WI38 (cell line): ENCODE measurements around the gene OR6C6.
"Not testable (repeated sequence)": the region's sequence is repeated elsewhere in the genome, so short reads cannot be mapped to it uniquely, and the experiment has no call there.

Experiments
- H3K4me3 ChIP-seq: 2 replicates; pipeline ENCODE4 v1.5.1; 2011; ENCODE audit warnings: low read depth, mild to moderate bottlenecking, control low read depth, low read length
- CTCF ChIP-seq: IDR thresholded peaks from 2 replicates; pipeline ENCODE4 v1.5.1; 2012; ENCODE audit warnings: low read depth, mild to moderate bottlenecking, control low read depth, low read length

Gene OR6C6

GRCh38 chr12:55296469-55296868, at the start of gene OR6C6:
OR6C6 (minus strand) TSS chr12:55296569; CDS start chr12:55295232, 1,337 bp downstream.
- H3K4me3 ChIP-seq, result no peak within 1 kb of the TSS

GRCh38 chr12:55336002-55336401, 39.6 kb upstream of the OR6C6 start:
- no peak overlapping the region for H3K4me3 ChIP-seq
- TF ChIP-seq CTCF, result no peak

More at GRCh38 chr12:55296469-55296868, at the start of gene OR6C6:
- no peak for TF ChIP-seq CTCF

GRCh38 chr12:55330446-55330845, 34.1 kb upstream of the OR6C6 start, which contains the start of gene OR6C3:
OR6C3 (plus strand) TSS chr12:55330746; CDS start chr12:55331701, 955 bp downstream.
- H3K4me3 ChIP-seq, result no peak within 1 kb of the TSS
- no peak for TF ChIP-seq CTCF

- H3K4me3 ChIP-seq, result not testable (repeated sequence)
These were observed 29.4 kb upstream of the OR6C6 start for GRCh38 chr12:55325801-55326200.

- TF ChIP-seq CTCF, result no peak
- no peak overlapping the region for H3K4me3 ChIP-seq
These were observed 23.8 kb upstream of the OR6C6 start for GRCh38 chr12:55320201-55320600.

- TF ChIP-seq CTCF, result no peak
- H3K4me3 ChIP-seq, result no peak within 1 kb of the TSS
These were observed 17.7 kb upstream of the OR6C6 start, which contains the start of gene OR6C1 for GRCh38 chr12:55314043-55314442. OR6C1 (plus strand) TSS chr12:55314343; CDS start chr12:55320600, 6,257 bp downstream.

- no peak for TF ChIP-seq CTCF
- no peak overlapping the region for H3K4me3 ChIP-seq
These were observed 6.4 kb downstream of the OR6C6 start for GRCh38 chr12:55289999-55290398.

GRCh38 chr12:55280991-55281390, 15.4 kb downstream of the OR6C6 start:
- H3K4me3 ChIP-seq, result no peak overlapping the region
- TF ChIP-seq CTCF, result no peak
